Right ventricle myocardium superior (tissue), 1 donor: ENCODE measurements around the gene SALL2. TPM values are rescaled to one million over a fixed set of nuclear protein-coding genes. Genes with fewer than 3 reads are reported as not detected.
"Not testable (repeated sequence)": the region's sequence is repeated elsewhere in the genome, so short reads cannot be mapped to it uniquely, and the experiment has no call there.

Experiments
- ATAC-seq: fragments of 200-7000 bp; cut with Tn5 transposase; one replicate; pipeline ENCODE4 v1.9.1; 2020; ENCODE audit warnings: mild to moderate bottlenecking; ENCODE audit not compliant: poor library complexity
- DNase-seq: peaks from one replicate; pipeline ENCODE4 v3.0.0-alpha.2; 2020
- intact Hi-C: fragments of 100-400 bp; cut with DNase I; formaldehyde crosslinking; loops from one replicate; pipeline ENCODE4 v1.11.2; 2022
- long read RNA-seq: library from polyadenylated mRNA; unstranded; transcript quantifications from one replicate; pipeline ENCODE4 v2.0.0, GENCODE V29; 2021
- total RNA-seq: library from RNA; stranded (reverse); fragmentation: NEBNext Ultra II Directional; extraction: Animal tissue kit (Norgen Biotek cat#: 25700); gene quantifications from one replicate; pipeline ENCODE4 v1.2.1, GENCODE V29; 2021
- donor health status: DM: no; HTN: yes; CAD: no; lungs with severe emphysema.

Gene SALL2
- 3.1 TPM for total RNA-seq
- long read RNA-seq, partial matches to known transcripts = 0 of 11 reads
- long read RNA-seq, other reads (novel, unspliced or antisense) = 8 of 11 reads

DNA sequence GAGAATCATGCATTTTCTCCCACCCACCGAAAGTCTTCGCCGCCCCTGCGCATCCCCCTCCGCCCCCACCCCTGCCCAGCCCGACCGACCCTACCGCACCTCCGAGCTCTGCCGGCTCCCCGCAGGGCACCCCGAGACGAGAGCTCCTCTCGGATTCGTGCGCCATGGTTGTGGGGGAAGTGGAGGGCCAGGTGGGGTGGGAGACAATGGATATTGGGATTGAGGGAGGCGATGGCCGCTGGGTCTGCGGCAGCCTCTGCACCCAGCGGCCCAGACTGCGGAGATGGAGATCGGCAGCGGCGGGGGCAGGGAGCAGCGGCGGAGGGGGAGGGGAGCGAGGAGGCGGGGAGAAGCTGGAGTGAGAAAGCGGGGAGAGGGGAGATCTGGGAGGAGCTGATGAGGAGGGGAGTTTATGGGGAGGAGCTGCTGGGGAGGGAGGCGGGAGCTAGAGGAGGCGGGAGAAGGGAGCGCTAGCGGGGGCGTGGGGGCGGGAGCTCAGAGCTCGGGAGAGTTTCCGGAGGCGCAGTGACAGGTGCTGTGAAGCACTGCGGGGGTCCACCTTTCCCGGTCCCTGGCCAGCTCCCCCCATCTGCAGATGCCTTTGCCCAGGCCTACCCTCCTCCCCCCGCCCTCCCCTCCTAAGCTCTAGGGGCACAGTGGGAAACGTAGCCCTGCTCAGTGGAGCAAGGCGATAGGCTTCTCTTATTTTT lies at the start of gene SALL2:
SALL2 (minus strand) TSS at position 385 of the 710 bp plus-strand sequence; CDS start at position 166, 219 bp downstream.
- ATAC-seq = peak; percentile 92
- intact Hi-C loops = no loop called here
- DNase-seq = peak; percentile 79

DNA sequence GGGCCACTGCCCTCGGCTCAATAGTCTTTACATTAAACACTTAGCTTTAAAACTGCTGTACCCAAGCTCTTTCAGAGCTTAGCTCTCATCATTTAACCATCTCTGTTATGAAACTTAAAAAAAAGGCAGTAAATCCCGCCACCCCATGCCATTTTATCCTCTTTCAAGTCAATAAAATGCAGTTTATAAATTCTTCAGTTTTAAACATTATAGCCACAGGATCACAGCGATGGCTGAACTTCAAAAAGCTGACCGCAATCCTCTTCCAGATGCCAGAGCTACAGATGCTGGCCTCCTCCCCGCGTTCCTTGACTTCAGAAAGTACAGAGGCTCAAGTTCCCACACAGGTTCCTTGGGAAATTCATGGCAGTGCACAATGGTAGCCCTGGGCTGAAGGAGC lies 49.5 kb upstream of the SALL2 start:
- no peak for ATAC-seq
- DNase-seq = no peak
- intact Hi-C loops = no loop called here

DNA sequence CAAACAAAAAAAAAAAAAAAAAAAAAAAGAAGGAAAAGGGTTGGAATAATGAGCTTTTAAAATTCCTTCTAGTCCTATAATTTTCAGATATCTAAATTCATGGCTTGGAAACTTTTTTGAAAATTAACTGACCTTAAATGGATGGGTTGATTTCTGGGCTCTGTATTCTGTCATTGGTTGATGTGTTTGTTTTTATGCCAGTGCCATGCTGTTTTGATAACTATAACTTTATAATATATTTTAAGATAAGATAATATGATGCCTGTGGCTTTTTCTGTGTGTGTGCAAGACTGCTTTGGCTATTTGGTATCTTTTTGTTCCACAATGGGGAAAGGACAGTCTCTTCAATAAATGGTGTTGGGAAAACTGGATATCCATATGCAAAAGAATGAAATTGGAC lies 46.5 kb upstream of the SALL2 start:
- ATAC-seq (no peak), DNase-seq (no peak)
- intact Hi-C loops = no loop called here

DNA sequence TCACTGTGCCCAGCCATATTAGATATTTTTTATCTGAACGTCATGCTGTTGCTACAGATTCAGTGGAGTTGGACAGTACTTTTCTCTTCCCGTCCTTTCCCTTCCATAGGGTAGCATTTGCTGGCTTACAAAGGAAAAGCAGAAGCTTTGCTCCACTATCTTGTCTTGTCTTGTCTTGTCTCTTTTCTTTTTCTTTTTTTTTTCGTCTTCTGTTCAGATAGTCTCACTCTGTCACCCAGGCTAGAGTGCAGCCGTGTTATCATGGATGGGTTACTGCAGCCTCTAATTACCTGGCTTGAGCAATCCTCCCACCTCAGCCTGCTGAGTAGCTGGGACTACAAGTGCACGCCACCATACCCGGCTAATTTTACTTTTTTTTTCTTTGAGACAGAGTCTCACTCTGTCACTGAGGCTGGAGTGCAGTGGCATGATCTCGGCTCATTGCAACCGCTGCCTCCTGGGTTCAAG lies 32.6 kb upstream of the SALL2 start:
- intact Hi-C loops = no loop called here
- DNase-seq (no peak), ATAC-seq (no peak)

DNA sequence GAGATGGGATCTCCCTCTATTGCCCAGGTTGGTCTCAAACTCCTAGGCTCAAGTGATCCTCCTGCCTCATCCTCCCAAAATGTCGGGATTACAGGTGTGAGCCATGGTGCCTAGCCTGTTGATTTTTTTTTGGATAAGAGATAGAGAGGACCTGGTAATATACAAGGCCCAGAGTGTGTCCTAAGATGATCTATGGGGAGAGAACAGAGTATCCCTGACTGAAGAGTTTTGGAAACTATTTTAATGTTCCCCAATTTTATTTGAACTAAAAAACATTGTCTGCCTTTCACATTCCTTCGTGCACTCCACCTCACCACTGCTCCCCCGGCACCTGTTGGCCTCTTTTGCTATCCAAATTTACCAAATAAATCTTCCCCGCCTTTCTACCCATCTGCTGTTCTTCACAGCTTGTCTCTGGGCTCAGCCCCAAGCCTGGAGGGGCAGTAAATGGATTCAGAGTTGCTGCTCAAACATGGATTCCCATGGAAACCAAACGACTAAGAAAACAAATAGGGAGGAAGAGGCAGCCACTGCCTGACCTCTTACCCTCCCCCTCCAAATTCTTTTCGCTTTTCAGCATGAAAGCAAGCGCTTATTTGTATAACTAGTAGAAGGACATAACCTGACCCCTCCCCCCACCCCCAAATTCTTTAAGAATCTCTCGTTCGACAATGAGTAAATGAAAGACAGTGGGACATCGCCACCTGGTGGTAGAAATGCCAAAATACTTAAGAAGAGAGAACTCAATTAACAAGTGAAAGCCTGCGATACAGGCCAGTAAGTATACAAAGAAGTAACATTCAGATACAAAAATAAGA lies 31.1 kb upstream of the SALL2 start:
- intact Hi-C loops = no loop called here

DNA sequence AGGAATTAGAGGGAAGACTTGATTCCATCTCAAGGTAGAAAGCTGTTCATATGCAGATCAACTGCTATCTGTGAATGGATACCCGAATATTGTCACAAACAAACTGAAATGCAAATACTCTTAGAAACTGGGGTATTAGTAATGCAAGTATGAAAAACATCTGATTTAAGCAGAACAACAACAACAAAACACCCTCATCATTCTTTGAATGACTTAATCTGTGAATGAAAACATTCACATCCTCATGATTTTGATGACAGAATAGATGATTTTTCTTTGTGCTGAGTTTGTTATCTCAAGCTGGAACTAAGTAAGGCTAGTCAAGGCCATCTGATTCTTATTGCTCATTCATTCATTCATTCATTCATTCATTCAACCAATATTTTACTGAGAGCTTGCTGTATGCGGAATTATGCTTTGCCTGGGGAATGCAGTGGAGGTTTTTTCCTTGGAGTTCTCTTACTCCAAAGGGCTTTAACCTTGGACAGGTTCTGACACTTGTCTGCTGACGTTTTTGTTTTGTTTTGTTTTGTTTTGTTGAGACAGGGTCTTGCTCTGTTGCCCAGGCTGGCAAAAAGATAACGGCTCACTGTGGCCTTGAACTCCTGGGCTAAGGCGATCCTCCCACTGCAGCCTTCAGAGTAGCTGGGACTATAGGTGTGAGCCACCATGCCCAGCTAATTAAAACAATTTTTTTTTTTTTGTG lies 30.4 kb upstream of the SALL2 start:
- no peak for ATAC-seq
- DNase-seq = no peak
- intact Hi-C loops = no loop called here

More for the DNA sequence above, 31.1 kb upstream of the SALL2 start:
- ATAC-seq (peak; percentile 90), DNase-seq (peak; percentile 66)

DNA sequence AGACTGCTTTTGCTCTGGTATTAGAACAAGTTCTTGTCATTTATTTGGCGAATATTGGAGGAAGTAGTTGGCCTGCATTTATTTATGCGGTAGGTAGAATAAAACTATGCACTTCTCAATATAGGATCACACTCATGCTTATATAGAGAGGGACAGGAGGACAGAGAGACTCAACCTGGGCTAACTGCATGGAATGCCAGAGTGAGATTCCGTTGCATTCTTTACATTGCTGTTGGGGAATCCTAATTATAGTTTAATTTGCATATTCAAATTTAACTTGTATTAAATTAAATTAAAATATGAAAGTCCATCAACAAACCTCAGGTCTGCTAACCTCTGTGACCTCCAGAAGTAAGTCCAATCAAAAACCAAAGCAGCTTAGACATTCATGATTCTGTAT lies 27.1 kb upstream of the SALL2 start:
- intact Hi-C loops = no loop called here
- DNase-seq (no peak), ATAC-seq (no peak)

DNA sequence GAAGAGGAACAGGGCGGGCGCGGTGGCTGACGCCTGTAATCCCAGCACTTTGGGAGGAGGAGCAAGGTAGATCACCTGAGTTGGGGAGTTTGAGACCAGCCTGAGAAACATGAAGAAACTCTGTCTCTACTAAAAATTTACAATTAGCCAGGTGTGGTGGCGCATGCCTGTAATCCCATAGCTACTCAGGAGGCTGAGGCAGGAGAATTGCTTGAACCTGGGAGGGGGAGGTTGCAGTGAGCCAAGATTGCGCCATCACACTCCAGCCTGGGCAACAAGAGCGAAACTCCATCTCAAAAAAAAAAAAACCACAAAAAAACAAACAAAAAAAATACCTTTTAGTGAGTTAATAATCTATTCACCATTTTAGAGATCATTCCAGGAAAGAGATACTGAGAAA lies 18.4 kb upstream of the SALL2 start:
- DNase-seq, ATAC-seq, intact Hi-C loops: not testable (repeated sequence)

DNA sequence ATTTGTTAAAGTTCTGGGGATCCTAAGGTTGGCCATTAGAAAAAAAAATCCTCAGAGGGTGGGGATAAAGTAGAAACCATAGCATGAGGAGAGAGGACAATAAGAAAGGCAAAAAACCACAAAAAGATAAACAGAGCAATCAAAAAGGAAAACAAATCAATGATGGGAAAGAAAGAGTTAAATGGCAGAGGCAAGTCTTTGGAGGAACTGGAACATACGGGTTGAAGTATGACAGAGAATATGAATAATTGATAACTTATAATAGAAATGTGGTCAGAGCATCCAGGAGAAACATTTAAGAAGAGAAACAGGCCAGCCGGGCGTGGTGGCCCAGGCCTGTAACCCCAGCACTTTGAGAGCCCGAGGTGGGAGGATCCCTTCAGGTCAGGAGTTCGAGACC lies 17.8 kb upstream of the SALL2 start:
- intact Hi-C loops = no loop called here
- ATAC-seq (no peak), DNase-seq (no peak)

GRCh38 chr14:21543521-21543960 lies 17.4 kb upstream of the SALL2 start:
- DNase-seq (no peak), ATAC-seq (no peak)
- intact Hi-C loops = no loop called here

GRCh38 chr14:21541413-21542074 lies 15.4 kb upstream of the SALL2 start:
- no peak for ATAC-seq
- no peak for DNase-seq
- intact Hi-C loops = no loop called here

GRCh38 chr14:21539189-21539940 lies 13.2 kb upstream of the SALL2 start:
- no peak for ATAC-seq
- intact Hi-C loops = no loop called here
- DNase-seq = no peak

- intact Hi-C loops = no loop called here
- no peak for DNase-seq
- no peak for ATAC-seq
Observed at GRCh38 chr14:21537090-21537424, 10.9 kb upstream of the SALL2 start.

DNA sequence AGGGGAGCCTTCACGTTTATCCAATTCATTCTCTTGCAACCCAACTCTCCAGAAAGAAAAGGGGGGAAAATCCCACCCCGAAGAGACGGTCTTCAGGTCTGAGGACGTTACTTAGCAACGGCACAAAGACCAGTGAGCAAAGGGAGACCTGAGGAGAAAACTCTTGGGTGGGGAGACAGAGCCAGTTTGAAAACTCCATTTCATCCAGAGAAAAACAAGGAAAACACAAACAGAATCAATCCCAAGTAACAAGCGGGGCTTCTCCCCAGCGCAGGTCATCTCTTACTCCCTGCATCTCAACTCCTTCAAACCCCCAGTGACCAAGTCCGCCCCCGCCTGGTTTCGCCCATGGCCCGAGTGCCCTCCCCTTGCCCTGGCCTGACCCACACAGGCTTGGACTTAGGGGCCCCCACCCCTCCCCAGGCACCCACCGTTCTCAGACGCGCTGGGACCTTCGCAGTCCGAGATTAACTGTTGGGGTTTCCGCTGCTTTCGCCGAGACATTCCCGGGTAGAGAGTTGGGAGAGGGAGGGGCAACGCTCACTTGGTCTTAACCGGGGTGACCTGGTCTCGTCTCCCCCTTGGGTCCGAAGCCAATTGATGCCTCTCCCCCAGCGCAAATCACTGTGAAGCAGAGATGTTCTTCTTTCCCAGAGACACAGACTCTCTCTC lies 10.4 kb upstream of the SALL2 start:
- ATAC-seq (peak; percentile 15), DNase-seq (no peak)
- intact Hi-C loops = no loop called here

- ATAC-seq (no peak), DNase-seq (no peak)
- intact Hi-C loops = no loop called here
Observed at GRCh38 chr14:21535545-21536417, 9.6 kb upstream of the SALL2 start.

DNA sequence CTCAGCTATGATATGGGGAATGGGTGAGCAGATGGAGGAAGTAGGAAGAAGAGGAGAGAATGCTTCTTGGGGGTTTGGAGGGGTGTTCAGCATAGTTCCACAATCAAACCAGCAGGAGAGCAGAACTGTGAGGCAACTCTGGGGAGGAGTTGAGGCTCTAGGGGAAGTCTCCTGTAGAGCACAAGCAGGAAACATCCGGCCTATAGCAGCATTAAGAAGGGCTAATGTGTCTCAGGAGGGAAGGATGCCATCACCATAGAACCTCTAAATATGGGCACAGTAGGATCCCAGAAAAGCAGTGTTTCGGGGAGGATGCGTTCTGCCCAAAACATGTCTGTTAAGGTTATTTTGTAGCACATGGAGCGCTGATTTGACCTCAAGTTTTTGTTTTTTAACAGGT lies 8.4 kb upstream of the SALL2 start:
- DNase-seq (no peak), ATAC-seq (no peak)
- intact Hi-C loops = no loop called here

- DNase-seq (no peak), ATAC-seq (no peak)
- intact Hi-C loops = no loop called here
Observed at GRCh38 chr14:21533294-21533693, 7.1 kb upstream of the SALL2 start.
